Measurements from ENCODE around the gene SERINC2.
"Not testable (repeated sequence)": the region's sequence is repeated elsewhere in the genome, so short reads cannot be mapped to it uniquely, and the experiment has no call there.

SERINC2 gene

DNA sequence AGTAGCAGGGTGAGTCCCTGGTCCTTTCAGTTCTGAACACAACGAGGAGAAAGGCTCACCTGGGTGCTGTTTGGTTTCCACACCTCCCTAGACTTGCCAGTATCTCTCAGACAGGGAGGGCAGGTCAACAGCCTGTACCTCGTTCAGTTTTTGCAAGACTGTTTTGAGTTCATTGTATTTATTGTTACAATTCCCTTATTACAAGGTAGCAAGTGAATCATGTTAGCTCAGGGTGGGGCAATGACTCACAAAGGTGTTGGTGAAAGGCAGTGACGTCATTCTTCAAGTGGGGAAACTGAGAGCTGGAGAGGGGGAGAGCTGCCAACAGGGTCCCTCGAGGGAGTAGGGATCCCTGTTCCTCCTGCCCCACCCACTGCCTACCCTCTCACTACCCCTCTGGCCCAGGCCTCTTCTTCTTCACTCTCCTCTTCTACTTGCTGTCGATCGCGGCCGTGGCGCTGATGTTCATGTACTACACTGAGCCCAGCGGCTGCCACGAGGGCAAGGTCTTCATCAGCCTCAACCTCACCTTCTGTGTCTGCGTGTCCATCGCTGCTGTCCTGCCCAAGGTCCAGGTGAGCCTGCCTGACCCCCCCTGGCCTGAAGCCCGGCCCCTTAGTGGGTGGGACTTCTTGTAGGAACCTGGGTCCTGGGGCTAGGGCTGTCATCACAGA, 13.4 kb downstream of the SERINC2 start:
- TF ChIP-seq CTCF (IDR thresholded peaks at IDR 0.05; ENCODE audit: low read depth, low read length): no peak
- DNase-seq (ENCODE audit: low read depth in 2 of 2): no peak

DNA sequence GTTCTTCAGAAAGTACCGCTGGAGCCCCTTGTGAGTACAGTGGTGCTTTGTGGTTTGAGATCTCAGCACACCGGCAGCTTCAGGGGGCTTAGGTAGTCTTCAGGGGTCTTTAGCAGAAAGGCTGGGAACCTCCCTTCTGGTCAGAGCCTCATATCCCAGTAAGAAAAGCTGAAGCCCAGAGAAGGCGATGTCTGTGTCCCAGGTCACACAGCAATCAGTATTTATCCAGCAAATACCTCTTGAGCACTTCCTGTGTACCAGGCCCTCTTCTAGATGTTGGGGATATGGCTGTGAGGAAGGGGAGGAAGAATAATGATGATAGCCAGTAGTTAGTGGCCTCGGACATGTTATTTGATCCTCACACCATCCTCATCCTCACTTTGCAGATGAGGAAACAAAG, 14.3 kb downstream of the SERINC2 start:
- no peak overlapping the region for H3K4me3 ChIP-seq (replicated peaks in 1 of 2; ENCODE audit: low read depth in 2 of 2, low read length in 2 of 2)
- no peak for DNase-seq (ENCODE audit: low read depth in 2 of 2)
- no peak for TF ChIP-seq CTCF (IDR thresholded peaks at IDR 0.05; ENCODE audit: low read depth, low read length)

More for the DNA sequence above, 13.4 kb downstream of the SERINC2 start:
- no peak overlapping the region for H3K4me3 ChIP-seq (replicated peaks in 1 of 2; ENCODE audit: low read depth in 2 of 2, low read length in 2 of 2)

DNA sequence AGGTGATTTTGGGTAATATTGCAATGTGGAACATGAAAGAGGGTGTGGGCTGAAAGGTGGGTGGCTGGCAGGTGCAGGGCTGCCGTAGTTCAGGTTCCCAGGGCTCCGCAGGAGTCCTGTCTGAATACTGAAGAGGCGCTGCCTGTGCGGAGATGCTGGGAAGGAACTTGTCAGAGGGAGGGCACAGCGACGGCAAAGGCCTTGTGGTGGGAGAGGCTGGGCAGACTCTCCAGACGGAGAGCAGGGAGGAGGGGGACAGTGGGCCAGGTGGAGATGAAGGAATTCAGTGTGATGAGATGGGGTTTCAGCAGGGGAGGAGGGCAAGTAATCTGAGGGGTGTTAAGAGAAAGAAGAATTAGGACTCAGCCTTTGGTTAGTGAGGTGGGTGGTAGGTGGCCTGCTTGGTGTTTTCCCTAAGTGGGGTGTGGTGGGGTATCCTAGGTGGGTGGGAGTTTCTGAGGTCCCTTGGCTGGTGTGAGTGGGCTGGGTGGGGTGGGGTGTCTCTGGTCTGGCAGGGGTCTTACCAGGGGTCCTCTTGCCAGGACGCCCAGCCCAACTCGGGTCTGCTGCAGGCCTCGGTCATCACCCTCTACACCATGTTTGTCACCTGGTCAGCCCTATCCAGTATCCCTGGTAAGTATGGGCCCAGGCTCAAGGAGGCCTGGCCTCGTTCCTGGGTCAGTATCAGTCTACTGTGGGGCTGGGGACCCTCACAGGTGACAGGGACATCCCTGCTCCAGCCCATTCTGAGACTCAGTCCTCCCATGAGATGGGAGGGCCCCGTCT, 15.6 kb downstream of the SERINC2 start:
- no peak for DNase-seq (ENCODE audit: low read depth in 2 of 2)
- TF ChIP-seq CTCF (IDR thresholded peaks at IDR 0.05; ENCODE audit: low read depth, low read length): no peak
- no peak overlapping the region for H3K4me3 ChIP-seq (replicated peaks in 1 of 2; ENCODE audit: low read depth in 2 of 2, low read length in 2 of 2)

DNA sequence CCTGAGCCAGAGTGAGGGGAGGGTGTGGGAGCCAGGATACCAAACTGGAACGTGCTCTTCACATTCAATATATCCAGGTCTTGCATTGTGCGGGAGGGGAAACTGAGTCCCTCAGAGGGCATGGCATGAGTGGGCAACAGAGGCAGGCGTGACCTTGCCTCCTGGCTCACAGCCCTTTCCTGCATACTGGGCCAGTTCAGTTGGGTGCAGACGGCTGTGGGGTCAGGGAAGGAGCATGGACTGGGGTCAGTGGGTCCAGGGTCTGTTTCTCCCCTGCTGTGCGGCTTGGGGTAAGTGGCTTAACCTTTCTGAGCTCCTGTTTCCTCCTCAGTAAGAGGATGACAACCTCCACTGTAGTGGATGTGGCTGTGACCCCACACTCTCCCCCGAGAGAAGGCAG, 16.6 kb downstream of the SERINC2 start:
- H3K4me3 ChIP-seq (replicated peaks in 1 of 2; ENCODE audit: low read depth in 2 of 2, low read length in 2 of 2): no peak overlapping the region
- no peak for TF ChIP-seq CTCF (IDR thresholded peaks at IDR 0.05; ENCODE audit: low read depth, low read length)
- no peak for DNase-seq (ENCODE audit: low read depth in 2 of 2)

- not testable (repeated sequence) for DNase-seq (ENCODE audit: low read depth in 2 of 2)
Measured at GRCh38 chr1:31431351-31432257, 18.6 kb downstream of the SERINC2 start.

DNA sequence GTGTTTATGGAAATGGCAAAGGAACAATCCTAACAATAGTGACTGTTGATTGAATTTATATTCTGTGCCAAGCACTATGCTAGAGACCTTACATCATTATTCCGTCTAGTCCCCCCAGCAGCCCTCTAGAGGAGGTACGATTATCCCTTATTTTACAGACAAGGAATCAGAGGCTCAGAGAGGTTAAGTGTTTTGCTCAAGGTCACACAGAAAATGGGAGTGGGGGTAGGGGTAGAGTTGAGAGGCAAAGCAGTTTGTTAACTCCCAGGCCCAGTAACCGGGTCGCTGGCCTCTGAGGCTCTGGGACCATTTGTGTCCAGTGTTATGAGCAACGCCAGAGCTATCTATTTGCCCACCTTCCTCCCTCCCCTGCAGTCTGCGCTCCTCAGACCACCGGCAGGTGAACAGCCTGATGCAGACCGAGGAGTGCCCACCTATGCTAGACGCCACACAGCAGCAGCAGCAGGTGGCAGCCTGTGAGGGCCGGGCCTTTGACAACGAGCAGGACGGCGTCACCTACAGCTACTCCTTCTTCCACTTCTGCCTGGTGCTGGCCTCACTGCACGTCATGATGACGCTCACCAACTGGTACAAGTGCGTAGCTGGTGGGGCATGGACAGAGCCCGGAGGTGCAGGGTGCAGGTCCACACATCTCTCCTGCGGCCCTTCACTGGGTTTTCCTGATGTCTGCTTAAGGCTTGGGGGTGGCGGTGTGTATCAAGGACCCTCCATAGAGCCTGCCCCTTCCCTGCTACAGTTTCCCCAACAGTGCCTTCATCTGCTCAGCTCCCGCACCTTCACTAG, 19.8 kb downstream of the SERINC2 start:
- no peak for DNase-seq (ENCODE audit: low read depth in 2 of 2)
- no peak overlapping the region for H3K4me3 ChIP-seq (replicated peaks in 1 of 2; ENCODE audit: low read depth in 2 of 2, low read length in 2 of 2)
- TF ChIP-seq CTCF (IDR thresholded peaks at IDR 0.05; ENCODE audit: low read depth, low read length): no peak

More at GRCh38 chr1:31431351-31432257, 18.6 kb downstream of the SERINC2 start:
- not testable (repeated sequence) for H3K4me3 ChIP-seq (replicated peaks in 1 of 2; ENCODE audit: low read depth in 2 of 2, low read length in 2 of 2)

Data from cardiac fibroblast (primary cell).